ENCODE measurements around the gene SIX1.

DNA sequence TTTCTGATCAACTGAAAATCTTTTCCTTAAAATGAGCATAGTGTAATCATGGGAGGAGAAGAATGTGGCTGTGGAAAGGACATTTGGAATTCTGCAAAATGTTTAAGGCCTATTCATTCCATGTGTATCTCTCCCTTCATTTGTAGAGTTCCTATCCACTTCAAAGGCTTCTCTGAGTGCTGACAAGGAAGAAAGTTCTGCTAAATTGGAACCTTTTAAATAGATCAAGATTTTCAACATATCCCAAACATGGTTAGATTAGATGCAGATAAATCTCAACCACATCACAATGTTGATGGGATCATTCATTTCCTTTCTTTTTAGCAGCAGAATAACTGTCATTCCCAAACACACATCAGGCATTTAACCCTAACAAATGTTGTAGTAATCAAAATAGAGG, 28.4 kb upstream of the SIX1 start:
- TF ChIP-seq, protein P1, sequence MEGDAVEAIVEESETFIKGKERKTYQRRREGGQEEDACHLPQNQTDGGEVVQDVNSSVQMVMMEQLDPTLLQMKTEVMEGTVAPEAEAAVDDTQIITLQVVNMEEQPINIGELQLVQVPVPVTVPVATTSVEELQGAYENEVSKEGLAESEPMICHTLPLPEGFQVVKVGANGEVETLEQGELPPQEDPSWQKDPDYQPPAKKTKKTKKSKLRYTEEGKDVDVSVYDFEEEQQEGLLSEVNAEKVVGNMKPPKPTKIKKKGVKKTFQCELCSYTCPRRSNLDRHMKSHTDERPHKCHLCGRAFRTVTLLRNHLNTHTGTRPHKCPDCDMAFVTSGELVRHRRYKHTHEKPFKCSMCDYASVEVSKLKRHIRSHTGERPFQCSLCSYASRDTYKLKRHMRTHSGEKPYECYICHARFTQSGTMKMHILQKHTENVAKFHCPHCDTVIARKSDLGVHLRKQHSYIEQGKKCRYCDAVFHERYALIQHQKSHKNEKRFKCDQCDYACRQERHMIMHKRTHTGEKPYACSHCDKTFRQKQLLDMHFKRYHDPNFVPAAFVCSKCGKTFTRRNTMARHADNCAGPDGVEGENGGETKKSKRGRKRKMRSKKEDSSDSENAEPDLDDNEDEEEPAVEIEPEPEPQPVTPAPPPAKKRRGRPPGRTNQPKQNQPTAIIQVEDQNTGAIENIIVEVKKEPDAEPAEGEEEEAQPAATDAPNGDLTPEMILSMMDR (IDR thresholded peaks at IDR 0.05) = no peak
- TF ChIP-seq TCF7L2 (IDR thresholded peaks at IDR 0.05; ENCODE audit: low read depth, low read length) (no peak), POLR2AphosphoS5 (IDR thresholded peaks at IDR 0.05; ENCODE audit: low read depth, low read length) (no peak)
- TF ChIP-seq, protein P2, sequence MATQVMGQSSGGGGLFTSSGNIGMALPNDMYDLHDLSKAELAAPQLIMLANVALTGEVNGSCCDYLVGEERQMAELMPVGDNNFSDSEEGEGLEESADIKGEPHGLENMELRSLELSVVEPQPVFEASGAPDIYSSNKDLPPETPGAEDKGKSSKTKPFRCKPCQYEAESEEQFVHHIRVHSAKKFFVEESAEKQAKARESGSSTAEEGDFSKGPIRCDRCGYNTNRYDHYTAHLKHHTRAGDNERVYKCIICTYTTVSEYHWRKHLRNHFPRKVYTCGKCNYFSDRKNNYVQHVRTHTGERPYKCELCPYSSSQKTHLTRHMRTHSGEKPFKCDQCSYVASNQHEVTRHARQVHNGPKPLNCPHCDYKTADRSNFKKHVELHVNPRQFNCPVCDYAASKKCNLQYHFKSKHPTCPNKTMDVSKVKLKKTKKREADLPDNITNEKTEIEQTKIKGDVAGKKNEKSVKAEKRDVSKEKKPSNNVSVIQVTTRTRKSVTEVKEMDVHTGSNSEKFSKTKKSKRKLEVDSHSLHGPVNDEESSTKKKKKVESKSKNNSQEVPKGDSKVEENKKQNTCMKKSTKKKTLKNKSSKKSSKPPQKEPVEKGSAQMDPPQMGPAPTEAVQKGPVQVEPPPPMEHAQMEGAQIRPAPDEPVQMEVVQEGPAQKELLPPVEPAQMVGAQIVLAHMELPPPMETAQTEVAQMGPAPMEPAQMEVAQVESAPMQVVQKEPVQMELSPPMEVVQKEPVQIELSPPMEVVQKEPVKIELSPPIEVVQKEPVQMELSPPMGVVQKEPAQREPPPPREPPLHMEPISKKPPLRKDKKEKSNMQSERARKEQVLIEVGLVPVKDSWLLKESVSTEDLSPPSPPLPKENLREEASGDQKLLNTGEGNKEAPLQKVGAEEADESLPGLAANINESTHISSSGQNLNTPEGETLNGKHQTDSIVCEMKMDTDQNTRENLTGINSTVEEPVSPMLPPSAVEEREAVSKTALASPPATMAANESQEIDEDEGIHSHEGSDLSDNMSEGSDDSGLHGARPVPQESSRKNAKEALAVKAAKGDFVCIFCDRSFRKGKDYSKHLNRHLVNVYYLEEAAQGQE (IDR thresholded peaks at IDR 0.05; ENCODE audit: insufficient read depth in 1 of 2, low read depth in 2 of 2, low read length in 1 of 2) = no peak
